Measurements from ENCODE around the gene RALY.

DNA sequence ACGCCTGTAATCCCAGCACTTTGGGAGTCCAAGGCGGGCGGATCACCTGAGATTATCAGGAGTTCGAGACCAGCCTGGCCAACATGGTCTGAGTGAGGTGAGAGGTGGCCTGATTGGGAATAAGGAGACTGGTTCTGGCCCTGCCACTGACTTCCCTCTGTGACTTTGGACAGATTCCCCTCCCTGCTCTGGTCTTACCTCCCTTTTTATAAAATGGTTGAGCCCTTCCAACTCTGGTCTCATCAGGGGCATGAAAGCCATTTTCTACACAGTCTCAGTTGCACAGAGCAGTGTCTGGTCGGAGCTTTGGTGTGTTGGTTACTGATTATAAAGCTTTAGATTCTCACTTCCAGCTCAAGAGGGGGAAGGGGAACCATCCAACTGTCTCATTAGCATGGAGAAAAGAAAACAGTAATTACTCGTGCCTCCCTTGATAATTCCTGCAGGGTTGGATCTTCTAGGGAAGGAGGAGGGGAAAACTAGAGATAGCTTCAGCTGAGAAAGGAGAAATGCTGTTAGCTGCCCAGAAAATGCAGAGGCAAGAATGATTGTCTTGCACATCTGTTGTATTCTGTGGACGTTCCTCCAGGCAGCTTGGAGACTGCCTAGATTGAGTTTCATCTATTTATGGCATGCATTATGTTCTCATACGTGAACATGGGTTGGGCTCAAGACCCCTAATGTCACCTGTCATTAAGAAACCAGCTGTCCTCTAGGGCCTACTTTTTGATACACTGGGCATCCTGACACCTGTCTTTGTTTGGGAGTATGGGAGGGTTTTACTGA is 30.4 kb downstream of the RALY start:
- TF ChIP-seq, protein P1, sequence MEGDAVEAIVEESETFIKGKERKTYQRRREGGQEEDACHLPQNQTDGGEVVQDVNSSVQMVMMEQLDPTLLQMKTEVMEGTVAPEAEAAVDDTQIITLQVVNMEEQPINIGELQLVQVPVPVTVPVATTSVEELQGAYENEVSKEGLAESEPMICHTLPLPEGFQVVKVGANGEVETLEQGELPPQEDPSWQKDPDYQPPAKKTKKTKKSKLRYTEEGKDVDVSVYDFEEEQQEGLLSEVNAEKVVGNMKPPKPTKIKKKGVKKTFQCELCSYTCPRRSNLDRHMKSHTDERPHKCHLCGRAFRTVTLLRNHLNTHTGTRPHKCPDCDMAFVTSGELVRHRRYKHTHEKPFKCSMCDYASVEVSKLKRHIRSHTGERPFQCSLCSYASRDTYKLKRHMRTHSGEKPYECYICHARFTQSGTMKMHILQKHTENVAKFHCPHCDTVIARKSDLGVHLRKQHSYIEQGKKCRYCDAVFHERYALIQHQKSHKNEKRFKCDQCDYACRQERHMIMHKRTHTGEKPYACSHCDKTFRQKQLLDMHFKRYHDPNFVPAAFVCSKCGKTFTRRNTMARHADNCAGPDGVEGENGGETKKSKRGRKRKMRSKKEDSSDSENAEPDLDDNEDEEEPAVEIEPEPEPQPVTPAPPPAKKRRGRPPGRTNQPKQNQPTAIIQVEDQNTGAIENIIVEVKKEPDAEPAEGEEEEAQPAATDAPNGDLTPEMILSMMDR (conservative IDR thresholded peaks at IDR 0.05; ENCODE audit: low read length): no peak
- TF ChIP-seq EZH2phosphoT487 (IDR thresholded peaks at IDR 0.05; ENCODE audit: borderline replicate concordance): no peak

All from Loucy (cell line).